Muscle layer of duodenum (tissue), 2 donors: ENCODE results near the gene CDC42EP5.

Experiments
- H3K27ac ChIP-seq: one replicate; pipeline ENCODE4 v1.7.0; 2013; ENCODE audit warnings: mild to moderate bottlenecking, low read length
- H3K27me3 ChIP-seq: one replicate; pipeline ENCODE4 v1.7.0; 2013; ENCODE audit warnings: low read depth, mild to moderate bottlenecking, control low read depth, low read length
- H3K36me3 ChIP-seq, 2 donors: one replicate each; pipeline ENCODE4 v1.7.0; 2013; ENCODE audit warnings: low read length in 2 of 2, control low read depth in 1 of 2, mild to moderate bottlenecking in 1 of 2; ENCODE audit not compliant: insufficient read depth in 2 of 2, control insufficient read depth in 1 of 2
- H3K4me1 ChIP-seq, 2 donors: one replicate each; pipeline ENCODE4 v1.7.0; 2013; ENCODE audit warnings: low read length in 2 of 2, mild to moderate bottlenecking in 2 of 2, control low read depth in 1 of 2, moderate library complexity in 1 of 2; ENCODE audit not compliant: insufficient read depth in 2 of 2, control insufficient read depth in 1 of 2
- H3K4me3 ChIP-seq, 2 donors: one replicate each; pipeline ENCODE4 v1.7.0; 2013; ENCODE audit warnings: low read length in 2 of 2, low read depth in 1 of 2, mild to moderate bottlenecking in 1 of 2
- H3K9me3 ChIP-seq, 2 donors: one replicate each; pipeline ENCODE4 v1.7.0; 2013; ENCODE audit warnings: low read length in 2 of 2, control low read depth in 1 of 2, mild to moderate bottlenecking in 1 of 2; ENCODE audit not compliant: control insufficient read depth in 1 of 2
- donor health status: healthy.

Gene CDC42EP5

DNA sequence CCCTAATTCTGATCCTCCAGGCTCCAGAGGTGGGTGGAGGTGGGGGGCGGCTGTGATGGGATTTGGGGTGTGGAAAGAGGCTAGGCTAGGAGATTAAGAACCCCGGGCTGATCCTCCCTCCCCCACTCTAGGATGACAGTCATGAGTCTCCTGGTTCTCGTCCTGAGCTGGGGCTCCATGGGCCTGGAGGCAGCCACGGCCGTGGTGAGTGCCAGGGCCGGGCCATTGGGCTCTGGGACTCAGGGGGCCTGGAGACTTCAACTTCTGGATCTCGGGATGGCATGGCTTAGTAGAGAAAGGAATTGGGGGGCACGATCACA, 44.0 kb downstream of the CDC42EP5 start:
- Histone ChIP-seq H3K4me1 (peaks cover 0 to 20% of the 10 kb centered on the region in 2 donors), H3K27ac (no peak overlapping the region), H3K4me3 (no peak overlapping the region), H3K27me3 (peaks cover 19% of the 10 kb centered on the region), H3K9me3 (no peaks in the 10 kb centered on the region), H3K36me3 (no peaks in the 10 kb centered on the region)

DNA sequence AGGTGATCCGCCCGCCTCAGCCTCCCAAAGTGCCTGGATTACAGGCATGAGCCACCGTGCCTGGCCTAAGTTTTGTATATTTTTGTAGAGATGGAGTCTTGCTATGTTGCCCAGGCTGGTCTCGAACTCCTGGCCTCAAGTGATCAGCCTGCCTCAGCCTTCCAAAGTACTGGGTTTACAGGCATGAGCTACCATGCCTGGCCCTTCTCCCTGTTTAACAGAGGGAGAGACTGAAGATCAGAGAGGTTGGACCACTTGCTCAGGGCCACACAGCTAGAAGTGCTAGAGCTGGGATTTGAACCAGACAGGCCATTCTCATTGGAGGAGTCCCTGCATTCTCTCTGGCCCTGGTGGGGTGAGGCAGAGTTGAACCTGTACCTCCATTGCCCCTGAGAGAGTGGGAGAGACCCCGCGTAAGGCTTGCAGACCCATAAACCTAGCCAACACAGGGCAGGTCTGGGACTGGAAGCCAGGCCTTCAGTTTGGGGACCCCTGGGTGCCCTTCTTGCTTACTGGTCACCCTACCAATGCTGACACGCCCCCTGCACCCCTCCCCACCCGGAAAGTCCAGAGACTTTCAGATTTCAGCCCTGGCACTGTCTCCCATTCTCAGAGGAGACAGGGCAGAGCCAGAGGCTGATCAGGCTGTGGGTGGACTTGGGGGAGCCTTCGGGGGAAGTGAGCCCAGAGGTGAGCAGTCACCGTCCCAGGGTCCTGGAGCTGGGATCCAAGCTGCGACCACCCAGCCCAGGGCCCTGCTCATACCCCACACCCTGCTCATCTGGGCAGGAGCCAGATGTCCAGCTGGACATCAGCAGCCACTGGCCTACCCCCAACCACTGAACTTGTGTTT, 44.5 kb downstream of the CDC42EP5 start:
- Histone ChIP-seq H3K36me3 (no peaks in the 10 kb centered on the region), H3K27me3 (peaks cover 14% of the 10 kb centered on the region), H3K9me3 (no peaks in the 10 kb centered on the region), H3K4me1 (peaks cover 0 to 20% of the 10 kb centered on the region in 2 donors), H3K4me3 (no peak overlapping the region), H3K27ac (no peak overlapping the region)

DNA sequence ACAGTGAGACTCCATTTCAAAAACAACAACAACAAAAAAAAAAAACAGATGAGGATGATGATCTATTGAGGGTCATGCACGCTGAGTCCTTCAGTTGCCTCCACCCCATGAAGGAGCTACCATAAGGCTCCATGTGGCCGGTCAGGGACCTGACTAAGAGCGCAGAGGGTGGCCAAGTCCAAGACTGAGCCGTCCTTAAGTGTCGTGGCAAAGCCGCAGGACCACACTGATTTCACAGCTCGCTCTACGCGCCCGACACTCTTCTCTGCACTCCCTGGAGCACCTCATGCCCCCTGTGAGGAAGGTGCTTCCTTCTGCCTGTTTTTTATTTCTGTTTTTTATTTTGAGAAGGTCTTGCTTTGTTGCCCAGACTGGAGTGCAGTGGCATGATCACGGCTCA, 45.5 kb downstream of the CDC42EP5 start:
- peaks cover 14% of the 10 kb centered on the region for H3K27me3 ChIP-seq
- H3K36me3 ChIP-seq, result no peaks in the 10 kb centered on the region
- no peak overlapping the region for H3K4me3 ChIP-seq
- H3K4me1 ChIP-seq, result peaks cover 0 to 20% of the 10 kb centered on the region in 2 donors
- no peaks in the 10 kb centered on the region for H3K9me3 ChIP-seq
- H3K27ac ChIP-seq, result no peak overlapping the region

- Histone ChIP-seq H3K4me1 (peaks cover 0 to 20% of the 10 kb centered on the region in 2 donors), H3K4me3 (no peak overlapping the region), H3K27me3 (peaks cover 14% of the 10 kb centered on the region), H3K27ac (no peak overlapping the region), H3K9me3 (no peaks in the 10 kb centered on the region), H3K36me3 (no peaks in the 10 kb centered on the region)
Observed at GRCh38 chr19:54426291-54426931, 46.7 kb downstream of the CDC42EP5 start.

- H3K4me3 ChIP-seq, result no peak overlapping the region
- H3K36me3 ChIP-seq, result no peaks in the 10 kb centered on the region
- H3K9me3 ChIP-seq, result no peaks in the 10 kb centered on the region
- H3K4me1 ChIP-seq, result peaks cover 0 to 15% of the 10 kb centered on the region in 2 donors
- no peak overlapping the region for H3K27ac ChIP-seq
- H3K27me3 ChIP-seq, result peaks cover 13% of the 10 kb centered on the region
Observed at GRCh38 chr19:54425382-54425723, 47.7 kb downstream of the CDC42EP5 start.

- Histone ChIP-seq H3K27ac (no peak overlapping the region), H3K9me3 (no peaks in the 10 kb centered on the region), H3K4me3 (no peak overlapping the region), H3K4me1 (peaks cover 0 to 12% of the 10 kb centered on the region in 2 donors), H3K36me3 (no peaks in the 10 kb centered on the region), H3K27me3 (peaks cover 10% of the 10 kb centered on the region)
Observed at GRCh38 chr19:54424660-54425381, 48.3 kb downstream of the CDC42EP5 start.

- Histone ChIP-seq H3K4me3 (no peak overlapping the region), H3K9me3 (no peaks in the 10 kb centered on the region), H3K4me1 (peaks cover 0 to 11% of the 10 kb centered on the region in 2 donors), H3K36me3 (no peaks in the 10 kb centered on the region), H3K27me3 (peaks cover 4% of the 10 kb centered on the region), H3K27ac (no peak overlapping the region)
Observed at GRCh38 chr19:54424201-54424600, 48.9 kb downstream of the CDC42EP5 start.

DNA sequence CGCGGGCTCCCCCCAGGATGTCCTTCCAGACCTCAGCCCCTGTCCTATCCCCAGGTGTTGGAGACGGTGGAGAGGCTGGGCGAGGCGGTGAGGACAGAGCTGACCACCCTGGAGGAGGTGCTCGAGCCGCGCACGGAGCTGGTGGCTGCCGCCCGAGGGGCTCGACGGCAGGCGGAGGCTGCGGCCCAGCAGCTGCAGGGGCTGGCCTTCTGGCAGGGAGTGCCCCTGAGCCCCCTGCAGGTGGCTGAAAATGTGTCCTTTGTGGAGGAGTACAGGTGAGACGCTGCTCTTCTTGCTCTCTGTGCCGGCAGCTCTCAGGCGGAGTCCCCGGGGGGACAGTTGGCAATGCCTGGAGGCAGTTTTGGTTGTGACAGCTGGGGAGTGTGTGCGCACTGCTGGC, 51.0 kb downstream of the CDC42EP5 start:
- no peaks in the 10 kb centered on the region for H3K9me3 ChIP-seq
- no peak overlapping the region for H3K27ac ChIP-seq
- H3K27me3 ChIP-seq, result peaks cover 8% of the 10 kb centered on the region
- no peak overlapping the region for H3K4me3 ChIP-seq
- H3K4me1 ChIP-seq, result peaks cover 0 to 11% of the 10 kb centered on the region in 2 donors
- H3K36me3 ChIP-seq, result no peaks in the 10 kb centered on the region

DNA sequence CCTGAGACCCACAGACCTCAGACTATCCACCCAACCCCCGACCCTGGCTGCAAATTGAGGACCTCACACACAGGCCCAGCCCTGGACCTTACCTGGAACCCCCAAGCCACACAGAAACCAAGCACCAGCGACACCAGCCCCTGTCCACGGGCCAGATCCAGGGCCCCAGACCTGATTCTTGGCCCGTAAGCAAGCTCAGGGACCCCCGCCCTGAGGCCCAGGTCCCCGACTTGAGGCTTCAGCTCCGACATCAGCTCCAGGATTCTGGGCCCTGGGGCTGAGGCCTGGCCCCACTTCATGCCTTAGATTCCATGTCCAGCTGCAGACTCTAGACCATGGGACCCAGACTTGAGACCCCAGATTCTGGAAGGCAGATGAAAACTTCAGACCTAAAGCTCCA, 51.6 kb downstream of the CDC42EP5 start:
- H3K4me3 ChIP-seq, result no peak overlapping the region
- H3K9me3 ChIP-seq, result no peaks in the 10 kb centered on the region
- no peak overlapping the region for H3K27ac ChIP-seq
- H3K27me3 ChIP-seq, result peaks cover 14% of the 10 kb centered on the region
- H3K36me3 ChIP-seq, result no peaks in the 10 kb centered on the region
- H3K4me1 ChIP-seq, result peaks cover 0 to 11% of the 10 kb centered on the region in 2 donors

GRCh38 chr19:54421169-54421516, 52.0 kb downstream of the CDC42EP5 start:
- no peaks in the 10 kb centered on the region for H3K36me3 ChIP-seq
- H3K4me1 ChIP-seq, result peaks cover 0 to 11% of the 10 kb centered on the region in 2 donors
- no peak overlapping the region for H3K4me3 ChIP-seq
- no peak overlapping the region for H3K27ac ChIP-seq
- peaks cover 18% of the 10 kb centered on the region for H3K27me3 ChIP-seq
- no peaks in the 10 kb centered on the region for H3K9me3 ChIP-seq

GRCh38 chr19:54420383-54421168, 52.5 kb downstream of the CDC42EP5 start:
- H3K4me1 ChIP-seq, result peaks cover 0 to 15% of the 10 kb centered on the region in 2 donors
- peak overlapping the region in 1 of 2 donors; percentile 31 for H3K4me3 ChIP-seq
- no peaks in the 10 kb centered on the region for H3K36me3 ChIP-seq
- no peak overlapping the region for H3K27ac ChIP-seq
- no peaks in the 10 kb centered on the region for H3K9me3 ChIP-seq
- H3K27me3 ChIP-seq, result peaks cover 23% of the 10 kb centered on the region
